Smooth muscle cell (in vitro differentiated cells): ENCODE measurements around the gene NEUROG1. TPM values are rescaled to one million over a fixed set of nuclear protein-coding genes. Genes with fewer than 3 reads are reported as not detected.

Experiments used
- DNase-seq: peaks from one replicate; lab custom pipeline; 2025; ENCODE audit not compliant: unreplicated experiment; lab: John Stamatoyannopoulos, UW
- H2AFZ ChIP-seq: fragments of 200-600 bp; sonication (generic); 2 replicates; pipeline ENCODE4 v1.6.0; 2016; ENCODE audit warnings: antibody characterized with exemption, low read depth, mild to moderate bottlenecking
- H3F3A ChIP-seq: fragments of 200-600 bp; sonication (generic); 2 replicates; pipeline ENCODE4 v1.6.0; 2017; ENCODE audit warnings: antibody characterized with exemption, low read depth
- H3K27ac ChIP-seq: fragments of 200-600 bp; sonication (generic); 2 replicates; pipeline ENCODE4 v1.5.1; 2016; ENCODE audit warnings: low read depth, mild to moderate bottlenecking
- H3K27me3 ChIP-seq: fragments of 200-600 bp; sonication (generic); 2 replicates; pipeline ENCODE4 v1.6.1; 2016; ENCODE audit warnings: low read depth, mild to moderate bottlenecking
- H3K36me3 ChIP-seq: fragments of 200-600 bp; sonication (generic); 2 replicates; pipeline ENCODE4 v1.5.1; 2016; ENCODE audit warnings: low read depth
- H3K4me1 ChIP-seq: fragments of 200-600 bp; sonication (generic); 2 replicates; pipeline ENCODE4 v1.5.1; 2016; ENCODE audit warnings: low read depth
- H3K4me2 ChIP-seq: fragments of 200-600 bp; sonication (generic); 2 replicates; pipeline ENCODE4 v1.6.0; 2016; ENCODE audit warnings: mild to moderate bottlenecking
- H3K4me3 ChIP-seq: fragments of 200-600 bp; sonication (generic); 2 replicates; pipeline ENCODE4 v1.5.1; 2016; ENCODE audit warnings: mild to moderate bottlenecking
- H3K79me2 ChIP-seq: fragments of 200-600 bp; sonication (generic); 2 replicates; pipeline ENCODE4 v1.6.0; 2016; ENCODE audit warnings: low read depth, mild to moderate bottlenecking
- H3K9ac ChIP-seq: fragments of 200-600 bp; sonication (generic); 2 replicates; pipeline ENCODE4 v1.6.0; 2016; ENCODE audit warnings: low read depth
- H3K9me3 ChIP-seq: fragments of 200-600 bp; sonication (generic); replicated peaks from 2 replicates; pipeline ENCODE4 v1.5.1; 2016; ENCODE audit warnings: low read depth
- H4K20me1 ChIP-seq: fragments of 200-600 bp; sonication (generic); 2 replicates; pipeline ENCODE4 v1.6.0; 2016; ENCODE audit warnings: low read depth
- WGBS: methylation state at CpG from one replicate; pipeline ENCODE4 v1.1.7; 2016; ENCODE audit warnings: low lambda C conversion rate; 5-methylcytosine and 5-hydroxymethylcytosine counted together
- polyA plus RNA-seq: library from polyadenylated mRNA; unstranded; fragments of >200 nt; fragmentation: Nextera tagmentation; extraction: Ambion mirVana; gene quantifications from 2 replicates; pipeline ENCODE4 v1.2.1, GENCODE V29; 2016
- total RNA-seq: library from RNA; depleted of rRNA; stranded (reverse); fragments of >200 nt; gene quantifications from 2 replicates; pipeline ENCODE4 v1.2.3, GENCODE V29; 2014
- TF ChIP-seq, protein P1 (sequence below): fragments of 200-600 bp; sonication (generic); IDR thresholded peaks from 2 replicates; pipeline ENCODE4 v1.5.1; 2017; ENCODE audit warnings: borderline replicate concordance, mild to moderate bottlenecking, antibody characterized with exemption; ENCODE audit not compliant: insufficient read depth, poor library complexity, severe bottlenecking

The NEUROG1 gene
- total and polyA plus RNA-seq, 2 experiments from 2014 or later = not detected

- Histone ChIP-seq H3K4me3 (no peak overlapping the region), H3K4me1 (peaks cover 6% of the 10 kb centered on the region), H3K27me3 (peaks cover 71% of the 10 kb centered on the region), H3K9me3 (no peaks in the 10 kb centered on the region), H3F3A (no peaks in the 10 kb centered on the region), H3K27ac (no peak overlapping the region), H3K36me3 (no peaks in the 10 kb centered on the region), H2AFZ (no peak overlapping the region), H3K9ac (no peak overlapping the region), H4K20me1 (no peaks in the 10 kb centered on the region), H3K79me2 (no peaks in the 10 kb centered on the region), H3K4me2 (no peak overlapping the region)
- DNase-seq = no peak
- WGBS = 70% methylated on average over 6 of the region's 6 CpGs
- TF ChIP-seq, protein P1, sequence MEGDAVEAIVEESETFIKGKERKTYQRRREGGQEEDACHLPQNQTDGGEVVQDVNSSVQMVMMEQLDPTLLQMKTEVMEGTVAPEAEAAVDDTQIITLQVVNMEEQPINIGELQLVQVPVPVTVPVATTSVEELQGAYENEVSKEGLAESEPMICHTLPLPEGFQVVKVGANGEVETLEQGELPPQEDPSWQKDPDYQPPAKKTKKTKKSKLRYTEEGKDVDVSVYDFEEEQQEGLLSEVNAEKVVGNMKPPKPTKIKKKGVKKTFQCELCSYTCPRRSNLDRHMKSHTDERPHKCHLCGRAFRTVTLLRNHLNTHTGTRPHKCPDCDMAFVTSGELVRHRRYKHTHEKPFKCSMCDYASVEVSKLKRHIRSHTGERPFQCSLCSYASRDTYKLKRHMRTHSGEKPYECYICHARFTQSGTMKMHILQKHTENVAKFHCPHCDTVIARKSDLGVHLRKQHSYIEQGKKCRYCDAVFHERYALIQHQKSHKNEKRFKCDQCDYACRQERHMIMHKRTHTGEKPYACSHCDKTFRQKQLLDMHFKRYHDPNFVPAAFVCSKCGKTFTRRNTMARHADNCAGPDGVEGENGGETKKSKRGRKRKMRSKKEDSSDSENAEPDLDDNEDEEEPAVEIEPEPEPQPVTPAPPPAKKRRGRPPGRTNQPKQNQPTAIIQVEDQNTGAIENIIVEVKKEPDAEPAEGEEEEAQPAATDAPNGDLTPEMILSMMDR = no peak
These were observed 25.8 kb downstream of the NEUROG1 start for GRCh38 chr5:135509995-135510394.

DNA sequence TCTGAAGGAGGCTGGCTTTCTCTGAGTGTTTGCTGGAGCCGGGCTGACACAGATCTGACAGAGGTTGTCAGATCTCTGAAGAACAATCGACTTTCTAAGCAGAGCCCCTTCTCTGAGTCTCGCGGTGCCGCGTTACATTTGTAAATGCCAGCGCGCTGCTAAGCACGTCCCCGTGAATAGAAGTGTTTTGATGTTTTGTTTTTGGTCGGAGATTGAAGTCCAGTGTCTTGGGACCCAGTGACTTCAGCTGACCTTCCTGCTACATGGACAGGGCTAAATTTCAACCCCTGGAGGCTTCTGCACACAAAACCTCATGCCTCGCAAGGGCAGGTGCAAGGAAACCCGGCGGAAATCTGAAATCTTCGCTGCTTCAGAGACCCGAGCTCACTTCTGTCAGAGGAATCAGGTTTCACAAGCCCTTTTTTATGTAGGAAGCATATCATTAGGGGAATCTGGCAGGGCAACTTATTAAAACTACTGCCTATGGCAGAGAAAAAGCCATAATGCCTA, 27.2 kb downstream of the NEUROG1 start:
- Histone ChIP-seq H3K27ac (no peak overlapping the region), H3K36me3 (no peaks in the 10 kb centered on the region), H3K4me3 (no peak overlapping the region), H2AFZ (no peak overlapping the region), H3F3A (no peaks in the 10 kb centered on the region), H3K9ac (no peak overlapping the region), H3K4me1 (peaks cover 6% of the 10 kb centered on the region), H3K4me2 (peak overlapping the region; percentile 65), H3K27me3 (peaks cover 78% of the 10 kb centered on the region), H3K9me3 (no peaks in the 10 kb centered on the region), H3K79me2 (no peaks in the 10 kb centered on the region), H4K20me1 (no peaks in the 10 kb centered on the region)
- 21% methylated on average over 16 of the region's 16 CpGs for WGBS
- TF ChIP-seq, protein P1 = no peak
- DNase-seq = no peak

DNA sequence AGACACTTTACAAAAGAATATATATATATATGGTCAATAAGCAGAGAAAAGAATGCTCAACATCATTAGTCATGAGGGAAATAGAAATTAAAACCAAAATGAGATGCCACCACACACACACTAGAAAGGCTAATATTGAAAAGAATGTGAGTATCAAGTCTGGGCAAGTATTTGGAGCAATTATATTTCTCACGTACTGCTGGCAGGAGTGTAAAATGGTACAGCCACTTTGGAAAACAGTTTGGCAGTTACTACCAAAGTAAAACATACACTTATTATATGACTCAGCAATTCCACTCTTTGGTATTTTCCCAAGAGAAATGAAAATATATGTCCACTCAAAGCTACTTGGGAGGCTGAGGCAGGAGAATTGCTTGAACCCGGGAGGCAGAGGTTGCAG, 29.8 kb downstream of the NEUROG1 start:
- no peak overlapping the region for H3K27ac ChIP-seq
- no peaks in the 10 kb centered on the region for H3K79me2 ChIP-seq
- no peaks in the 10 kb centered on the region for H3K9me3 ChIP-seq
- no peak overlapping the region for H3K4me3 ChIP-seq
- no peak overlapping the region for H2AFZ ChIP-seq
- no peaks in the 10 kb centered on the region for H3F3A ChIP-seq
- H3K36me3 ChIP-seq = no peaks in the 10 kb centered on the region
- TF ChIP-seq, protein P1 = no peak
- peaks cover 6% of the 10 kb centered on the region for H3K4me1 ChIP-seq
- peaks cover 92% of the 10 kb centered on the region for H3K27me3 ChIP-seq
- no peak overlapping the region for H3K4me2 ChIP-seq
- WGBS = 54% methylated on average over 2 of the region's 2 CpGs
- no peak for DNase-seq
- no peaks in the 10 kb centered on the region for H4K20me1 ChIP-seq
- H3K9ac ChIP-seq = no peak overlapping the region

GRCh38 chr5:135504376-135504775, 31.4 kb downstream of the NEUROG1 start:
- Histone ChIP-seq H3K9ac (no peak overlapping the region), H3K9me3 (no peaks in the 10 kb centered on the region), H3K27ac (no peak overlapping the region), H3K36me3 (no peaks in the 10 kb centered on the region), H3K4me1 (peaks cover 6% of the 10 kb centered on the region), H2AFZ (no peak overlapping the region), H3K79me2 (no peaks in the 10 kb centered on the region), H4K20me1 (no peaks in the 10 kb centered on the region), H3K27me3 (peaks cover 86% of the 10 kb centered on the region), H3F3A (no peaks in the 10 kb centered on the region), H3K4me3 (no peak overlapping the region), H3K4me2 (no peak overlapping the region)
- WGBS = 88% methylated on average over 3 of the region's 3 CpGs
- no peak for DNase-seq
- TF ChIP-seq, protein P1 = no peak
